CD4-positive, alpha-beta T cell treated with Interleukin-2 at 100 ng/mL for 4 hours (primary cell): Measurements from ENCODE around the gene CNPY4.

Source experiments
- DNase-seq: peaks from one replicate; pipeline ENCODE4 v3.0.0-alpha.2; 2020; ENCODE audit warnings: low spot score

The CNPY4 gene

DNA sequence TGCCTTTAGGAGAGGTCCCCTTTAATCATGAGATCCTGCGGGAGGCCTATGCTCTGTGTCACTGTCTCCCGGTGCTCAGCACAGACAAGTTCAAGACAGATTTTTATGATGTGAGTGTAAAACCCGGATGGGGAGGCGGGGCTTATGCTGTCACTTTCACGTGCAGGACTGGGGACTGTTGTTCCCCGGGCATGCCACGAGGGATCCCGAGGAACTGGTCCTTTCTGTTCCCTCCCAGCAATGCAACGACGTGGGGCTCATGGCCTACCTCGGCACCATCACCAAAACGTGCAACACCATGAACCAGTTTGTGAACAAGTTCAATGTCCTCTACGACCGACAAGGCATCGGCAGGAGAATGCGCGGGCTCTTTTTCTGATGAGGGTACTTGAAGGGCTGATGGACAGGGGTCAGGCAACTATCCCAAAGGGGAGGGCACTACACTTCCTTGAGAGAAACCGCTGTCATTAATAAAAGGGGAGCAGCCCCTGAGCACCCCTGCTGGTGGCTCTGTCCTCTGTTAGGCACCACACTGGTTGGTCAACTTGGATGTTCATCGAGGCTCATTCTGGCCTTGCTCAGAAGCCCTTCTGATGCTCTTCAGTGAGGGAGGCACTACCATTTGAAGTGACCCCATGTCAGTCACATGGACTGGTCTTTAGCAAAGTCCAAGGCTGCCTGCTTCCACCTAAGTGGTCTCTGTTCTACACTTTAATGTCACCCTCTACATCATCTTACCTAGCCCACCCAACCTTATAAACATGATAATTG, 27.8 kb upstream of the CNPY4 start:
- no peak for DNase-seq

DNA sequence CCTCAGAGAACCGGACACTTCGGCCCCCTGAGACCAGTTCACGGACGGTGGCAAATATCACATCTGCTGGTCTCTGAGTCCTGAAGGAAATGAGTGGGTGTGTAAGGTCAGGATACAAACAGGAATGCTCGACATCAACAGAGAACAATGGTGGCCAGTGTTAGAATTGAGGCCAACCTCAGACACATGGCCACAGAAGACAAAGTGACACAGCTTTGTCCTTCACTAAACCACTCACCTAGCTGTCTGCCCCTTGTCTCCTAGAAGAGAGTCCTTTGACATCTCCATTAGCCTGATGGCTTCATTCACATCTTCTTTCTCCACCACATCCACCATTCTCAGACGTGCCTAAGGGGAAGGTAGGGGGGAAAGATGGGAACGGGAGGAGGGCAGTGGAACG, 26.4 kb upstream of the CNPY4 start:
- no peak for DNase-seq

DNA sequence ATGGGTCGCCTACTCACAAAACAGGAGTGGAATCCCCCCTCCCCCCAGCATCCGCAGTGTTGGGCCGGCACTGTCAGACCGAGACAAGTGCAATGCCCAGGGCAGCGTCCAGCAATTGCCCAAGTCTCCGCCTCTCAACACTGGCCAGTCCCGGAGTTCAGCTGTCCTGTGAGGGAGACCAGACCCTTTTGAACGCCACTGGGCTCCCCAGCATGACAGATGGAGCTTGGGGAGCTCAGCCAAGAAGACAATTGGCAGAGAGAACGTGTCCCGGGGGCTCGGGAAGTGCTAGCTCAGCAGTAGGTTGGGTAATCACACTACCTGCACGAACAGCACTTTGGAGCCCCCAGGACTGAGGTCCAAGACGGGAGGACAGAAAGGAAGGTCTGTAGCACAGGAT, 25.9 kb upstream of the CNPY4 start:
- no peak for DNase-seq

DNA sequence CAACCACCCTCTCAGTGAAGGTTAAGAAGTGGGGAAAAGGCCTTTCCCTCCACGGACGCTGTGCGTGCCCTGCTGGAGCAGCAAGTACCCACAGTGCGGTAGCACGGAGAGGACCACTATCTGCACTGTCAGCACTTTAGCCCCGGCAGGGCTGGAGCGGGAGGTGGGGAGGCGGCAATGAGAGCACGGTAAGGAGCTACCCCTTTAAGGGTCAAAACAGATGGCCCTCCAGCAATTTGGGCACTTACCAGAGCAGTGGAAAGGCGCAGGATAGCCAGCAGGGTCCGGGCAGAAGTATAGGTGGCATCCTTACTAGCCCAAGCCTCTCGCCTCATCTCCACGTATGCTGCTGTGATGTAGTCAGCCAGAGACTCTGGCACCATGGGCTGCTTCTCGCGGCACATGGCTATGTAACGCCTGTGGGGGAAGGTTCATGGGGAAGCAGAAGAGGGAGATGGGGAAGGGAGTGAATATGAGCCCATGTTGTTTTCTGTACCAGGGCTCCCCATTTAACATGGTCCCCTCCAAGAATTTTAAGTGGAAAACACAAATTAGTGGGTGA, 25.4 kb upstream of the CNPY4 start:
- DNase-seq = no peak

DNA sequence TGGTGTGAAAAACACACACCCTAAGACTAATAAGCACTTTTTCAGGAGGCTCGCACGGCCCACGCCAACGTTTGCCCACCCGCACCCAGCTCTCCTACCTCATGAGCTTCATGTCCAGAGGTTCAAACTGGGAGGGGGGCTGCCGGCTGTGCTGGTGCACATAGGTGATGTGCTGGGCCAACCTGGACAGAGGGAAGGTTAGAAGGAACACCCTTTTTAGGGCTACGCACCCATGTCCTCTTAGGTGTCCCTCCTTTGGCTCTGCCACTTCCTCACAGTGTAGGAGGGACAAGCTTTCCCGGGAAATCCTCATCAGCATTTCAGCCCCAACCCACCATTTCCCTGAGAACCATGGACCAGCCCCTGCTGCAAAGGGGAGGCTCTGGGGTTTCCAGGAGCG, 24.1 kb upstream of the CNPY4 start:
- DNase-seq = no peak

DNA sequence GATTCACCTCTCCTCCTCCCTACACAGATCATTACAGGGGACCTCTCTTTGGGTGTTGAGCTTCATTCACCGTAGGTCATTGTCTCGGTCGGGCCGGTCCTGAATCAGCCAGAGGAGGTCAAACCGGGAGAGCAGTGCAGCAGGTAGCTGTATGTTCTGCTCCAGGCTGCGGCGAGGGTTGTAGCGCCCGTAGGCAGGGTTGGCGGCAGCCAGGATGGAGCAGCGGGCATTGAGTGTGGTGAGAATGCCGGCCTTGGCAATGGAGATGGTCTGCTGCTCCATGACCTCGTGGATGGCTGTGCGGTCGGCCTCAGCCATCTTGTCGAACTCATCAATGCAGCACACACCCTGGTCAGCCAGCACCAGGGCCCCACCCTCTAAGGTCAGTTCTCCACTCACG, 23.7 kb upstream of the CNPY4 start:
- no peak for DNase-seq

DNA sequence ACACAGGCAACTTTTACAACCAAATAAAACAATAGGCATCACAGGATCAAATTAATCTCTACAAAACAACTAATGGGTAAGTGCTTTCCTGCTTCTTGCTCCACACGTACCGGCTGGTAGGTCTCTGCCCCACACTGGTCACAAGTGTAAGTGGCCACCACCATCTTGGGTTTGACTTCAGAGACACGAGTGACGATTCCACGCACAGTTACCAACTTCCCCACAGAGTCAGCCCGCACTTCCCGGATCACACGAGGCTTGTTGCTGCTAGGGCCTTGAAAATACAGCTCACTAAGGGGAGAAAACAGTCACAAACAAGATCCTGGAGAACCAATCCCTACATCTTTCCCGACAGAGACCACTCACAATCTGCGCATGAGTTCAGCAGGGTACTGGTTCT, 20.5 kb upstream of the CNPY4 start:
- DNase-seq = no peak

DNA sequence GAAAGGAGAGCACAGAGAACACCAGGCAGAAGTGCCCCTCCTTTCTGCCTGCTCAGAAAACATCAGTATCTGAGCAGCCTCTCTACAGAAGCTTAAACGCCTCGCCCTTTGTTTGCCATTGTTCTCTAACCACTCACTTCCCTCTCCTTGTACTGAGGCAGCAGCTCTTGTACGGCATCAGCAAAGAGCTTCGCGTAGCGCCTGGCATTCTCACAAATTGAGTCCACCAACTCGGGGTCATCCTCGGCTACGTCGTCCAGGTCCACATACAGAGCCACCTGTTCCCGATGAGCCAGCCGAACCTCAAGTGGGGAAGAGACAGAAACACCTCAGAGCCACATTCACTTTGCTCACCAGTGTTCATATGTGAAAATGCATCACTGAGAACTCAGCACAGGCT, 20.0 kb upstream of the CNPY4 start:
- DNase-seq = no peak

DNA sequence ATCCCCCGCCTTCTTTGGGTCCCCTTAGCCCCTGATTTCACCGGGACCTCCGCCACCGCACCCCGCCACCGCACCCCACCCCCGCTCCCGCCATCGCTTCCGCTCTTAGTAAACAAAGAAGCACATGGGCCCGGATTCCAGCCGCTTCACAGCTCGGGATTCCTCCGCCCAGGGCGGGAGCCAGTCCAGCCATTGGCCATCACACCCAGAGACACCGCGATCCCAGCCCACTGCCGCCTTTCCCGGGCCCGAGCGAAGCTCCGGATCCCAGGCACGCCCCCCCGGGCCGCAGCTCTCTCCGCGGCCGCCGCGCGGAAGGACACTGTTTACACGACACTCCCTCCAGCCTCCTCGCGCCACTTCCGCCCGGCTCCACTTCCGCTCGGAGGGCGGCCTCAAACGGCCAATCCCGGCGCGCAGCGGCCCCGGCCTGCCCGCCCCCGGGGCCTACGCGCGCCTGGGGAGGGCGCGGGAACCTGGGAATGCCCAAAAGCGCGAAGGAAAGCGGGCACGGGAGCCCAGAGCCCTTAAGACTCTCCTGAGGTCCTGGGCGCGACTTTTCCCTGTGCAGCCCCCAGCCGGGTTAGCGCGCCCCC, 18.9 kb upstream of the CNPY4 start:
- peak; percentile 85 for DNase-seq

DNA sequence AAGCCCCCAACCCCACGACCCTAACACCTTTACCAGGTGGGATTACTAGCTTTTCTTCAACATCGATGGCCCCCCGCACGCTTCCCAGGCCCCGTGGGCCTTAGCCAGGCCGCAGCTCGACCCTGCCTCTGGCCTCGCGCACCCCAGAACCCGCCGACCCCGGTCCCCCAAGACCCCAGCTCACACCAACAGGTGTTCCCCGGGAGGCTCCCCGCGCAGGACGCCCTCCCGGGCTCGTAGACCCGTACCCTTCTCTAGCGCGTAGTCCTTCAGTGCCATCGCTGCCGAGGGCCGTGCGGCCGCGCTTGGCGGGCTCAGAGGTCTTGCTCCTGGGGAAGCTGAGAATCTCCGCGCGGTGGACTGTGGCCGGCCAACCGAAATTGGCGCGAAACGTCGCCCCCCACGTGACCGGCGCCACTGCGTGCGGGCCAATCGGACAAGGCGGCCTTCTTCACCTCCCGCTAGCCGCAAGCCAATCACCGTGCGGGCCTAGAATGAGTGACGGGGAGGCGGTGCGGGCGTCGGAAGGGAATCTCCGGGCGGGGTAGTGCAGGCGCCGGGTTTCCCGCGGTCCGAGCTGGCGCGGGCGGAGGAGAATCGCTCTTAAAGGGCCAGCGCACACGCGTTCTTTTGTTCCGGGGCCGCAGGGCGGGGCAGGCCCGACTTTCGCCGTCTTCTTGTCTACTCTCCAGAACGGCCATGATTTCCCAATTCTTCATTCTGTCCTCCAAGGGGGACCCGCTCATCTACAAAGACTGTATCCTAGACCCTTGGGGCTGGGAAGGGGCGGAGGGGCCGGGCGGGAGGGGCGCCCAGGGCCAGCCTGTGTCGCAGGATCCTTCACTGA, 18.2 kb upstream of the CNPY4 start, which contains the start of the genes AP4M1 and MCM7:
TSS of gene AP4M1 (plus strand) at position 628 of the 847 bp plus-strand sequence. CDS start at position 700, 72 bp downstream.
TSS of gene MCM7 (minus strand) at position 382 of the 847 bp plus-strand sequence. CDS start at position 279, 103 bp downstream.
- peak; percentile 97 for DNase-seq

DNA sequence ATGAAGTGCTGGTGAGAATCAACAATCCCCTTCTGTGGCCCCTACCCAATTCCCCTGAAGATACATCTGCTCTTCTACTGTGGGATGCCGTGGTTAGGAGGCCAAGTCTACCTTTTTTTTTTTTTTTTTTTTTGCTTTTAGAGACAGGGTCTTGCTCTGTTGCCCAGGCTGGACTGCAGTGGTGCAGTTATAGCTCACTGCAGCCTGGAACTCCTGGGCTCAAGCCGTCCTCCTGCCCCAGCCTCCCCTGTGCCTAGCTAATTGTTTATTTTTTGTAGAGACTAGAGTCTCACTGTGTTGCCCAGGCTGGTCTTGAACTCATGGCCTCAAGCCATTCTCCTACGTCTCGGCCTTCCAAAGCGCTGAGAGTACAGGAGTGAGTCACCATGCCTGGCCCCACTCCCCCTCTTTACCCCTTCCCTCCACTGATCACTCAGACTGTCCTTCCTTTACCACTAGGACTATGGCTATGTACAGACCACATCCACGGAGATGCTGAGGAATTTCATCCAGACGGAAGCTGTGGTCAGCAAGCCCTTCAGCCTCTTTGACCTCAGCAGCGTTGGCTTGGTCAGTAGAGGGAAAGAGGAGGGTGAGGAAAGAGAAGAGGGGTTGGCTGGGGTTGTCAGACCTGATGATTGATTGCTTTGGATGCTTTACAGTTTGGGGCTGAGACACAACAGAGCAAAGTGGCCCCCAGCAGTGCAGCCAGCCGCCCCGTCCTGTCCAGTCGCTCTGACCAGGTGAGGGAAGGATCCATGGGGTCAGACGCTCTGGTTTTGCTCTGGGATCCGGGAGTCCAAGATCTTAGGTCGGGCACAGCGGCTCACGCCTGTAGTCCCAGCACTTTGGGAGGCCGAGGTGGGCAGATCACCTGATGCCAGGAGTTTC, 16.2 kb upstream of the CNPY4 start:
- no peak for DNase-seq

DNA sequence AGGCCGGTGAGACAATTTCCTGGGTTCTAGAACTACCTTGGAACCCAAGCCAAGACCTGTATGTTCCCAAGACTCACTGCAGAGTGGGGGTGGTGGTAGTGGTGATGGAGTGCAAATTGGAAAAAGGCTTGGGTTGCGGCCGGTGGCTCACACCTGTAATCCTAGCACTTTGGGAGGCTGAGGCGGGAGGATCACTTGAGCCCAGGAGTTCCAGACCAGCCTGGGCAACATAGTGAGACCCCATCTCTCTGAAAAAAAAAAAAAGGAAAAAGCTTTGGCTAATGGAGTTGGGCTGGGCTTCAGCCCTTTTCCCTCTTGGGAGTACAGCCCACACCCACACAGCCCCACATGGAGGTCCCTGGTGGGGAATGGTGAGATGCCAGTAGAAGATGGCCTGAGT, 13.9 kb upstream of the CNPY4 start:
- no peak for DNase-seq

DNA sequence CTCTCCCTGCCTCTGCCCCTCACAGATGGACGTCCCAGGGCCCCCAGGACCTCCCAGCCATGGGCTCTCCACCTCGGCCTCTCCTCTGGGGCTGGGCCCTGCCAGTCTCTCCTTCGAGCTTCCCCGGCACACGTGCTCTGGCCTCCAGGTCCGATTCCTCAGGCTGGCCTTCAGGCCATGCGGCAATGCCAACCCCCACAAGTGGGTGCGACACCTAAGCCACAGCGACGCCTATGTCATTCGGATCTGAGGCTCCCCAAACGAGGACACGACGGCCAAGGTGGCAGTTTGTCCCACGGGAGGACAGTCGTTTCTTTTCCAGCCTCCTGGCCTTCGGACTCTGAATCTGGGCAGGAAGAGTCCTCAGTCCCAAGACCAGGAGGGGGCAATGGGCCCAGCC, 12.8 kb upstream of the CNPY4 start:
- no peak for DNase-seq

DNA sequence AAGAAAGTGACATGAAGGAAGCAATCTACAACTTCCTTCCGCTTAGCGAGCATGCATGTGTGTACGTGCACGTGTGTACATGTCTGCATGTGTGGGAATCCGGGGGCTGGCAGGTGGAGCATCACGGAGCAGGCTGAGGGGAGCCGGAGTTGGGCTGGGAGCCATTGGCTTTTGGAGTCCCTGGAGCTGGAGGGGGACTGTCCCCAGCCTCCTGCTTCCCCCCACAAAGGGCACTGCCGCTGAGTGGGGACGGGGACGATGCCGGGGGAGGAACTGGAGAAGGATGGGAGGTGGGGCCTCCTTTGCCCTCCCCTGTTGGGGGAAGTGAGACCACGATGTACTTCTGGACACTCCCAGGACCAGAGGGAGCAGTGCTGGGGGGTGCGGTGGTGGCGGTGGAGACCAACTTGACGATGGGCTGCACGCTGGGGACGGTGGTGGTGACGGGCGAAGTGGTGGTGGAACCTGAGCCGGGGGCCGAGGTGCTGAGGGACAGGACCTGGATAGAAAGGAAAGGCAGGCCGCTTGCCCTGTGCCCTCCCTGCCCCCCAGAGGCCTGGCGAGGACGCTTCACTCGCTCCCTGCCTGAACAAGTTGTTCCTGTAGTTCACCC, 12.2 kb upstream of the CNPY4 start:
- DNase-seq = no peak

DNA sequence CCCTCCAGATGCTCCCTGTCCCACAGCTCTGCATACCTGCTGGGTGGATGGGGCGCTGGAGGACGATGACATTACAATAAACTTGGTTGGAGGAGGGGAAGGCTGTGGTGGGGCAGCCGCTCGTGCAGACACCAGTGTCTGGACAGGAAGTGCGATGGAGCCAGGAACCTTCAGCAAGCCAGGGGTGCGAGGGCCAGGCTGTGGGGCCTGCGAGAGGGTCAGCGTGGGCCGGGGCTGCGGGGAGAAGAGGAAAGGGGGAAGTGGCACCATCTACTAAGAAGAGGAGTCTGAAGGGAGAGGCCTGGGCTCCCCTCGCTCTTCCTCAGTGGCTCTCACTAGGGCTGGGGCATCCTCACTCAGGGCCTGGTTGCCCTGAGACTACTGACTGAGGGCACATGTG, 11.5 kb upstream of the CNPY4 start:
- no peak for DNase-seq

DNA sequence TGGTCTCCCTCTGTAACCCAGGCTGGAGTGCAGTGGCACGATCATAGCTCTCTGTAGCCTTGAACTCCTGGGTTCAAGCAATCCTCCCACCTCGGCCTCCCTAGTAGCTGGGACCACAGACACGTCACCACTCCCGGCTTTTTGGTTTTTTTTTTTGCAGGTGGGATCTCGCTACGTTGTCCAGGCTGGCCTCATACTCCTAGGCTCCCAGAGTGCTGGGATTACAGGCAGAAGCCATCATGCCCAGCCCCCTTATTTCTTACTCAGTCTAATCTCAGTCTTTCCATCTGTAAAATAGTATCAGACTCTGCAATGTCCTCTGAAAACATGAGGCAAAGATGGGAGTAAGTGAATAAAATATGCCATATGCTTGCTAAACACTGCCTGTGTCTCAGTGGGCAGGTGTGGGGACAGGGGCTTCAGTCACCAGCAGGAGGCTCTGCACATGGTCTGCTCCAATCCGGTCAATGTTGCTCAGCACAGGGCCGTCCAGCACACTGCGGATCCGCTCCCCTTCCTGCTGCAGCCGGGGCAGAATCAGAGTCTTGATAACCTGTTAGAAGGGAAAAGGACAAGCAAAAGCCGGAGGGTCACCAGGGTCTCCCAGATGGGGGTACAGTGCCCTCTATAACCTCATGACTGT, 9.8 kb upstream of the CNPY4 start:
- DNase-seq = no peak

DNA sequence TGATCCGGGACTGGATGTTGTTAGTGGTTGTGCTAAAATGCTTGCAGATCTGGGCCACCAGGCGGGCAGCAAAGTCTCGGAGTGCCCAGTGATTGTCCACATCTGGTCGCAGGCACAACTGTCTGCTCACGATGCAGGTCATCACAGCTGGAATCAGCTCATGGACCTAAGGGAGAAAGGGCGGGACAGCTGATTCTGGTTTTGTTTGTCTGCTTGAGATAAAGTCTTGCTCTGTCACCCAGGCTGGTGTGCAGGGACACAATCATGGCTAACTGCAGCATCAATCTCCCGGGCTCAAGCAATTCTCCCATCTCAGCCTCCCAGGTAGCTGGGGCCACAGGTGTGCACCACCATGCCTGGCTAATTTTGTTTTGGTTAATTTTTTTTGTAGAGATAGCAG, 8.3 kb upstream of the CNPY4 start:
- DNase-seq = no peak

DNA sequence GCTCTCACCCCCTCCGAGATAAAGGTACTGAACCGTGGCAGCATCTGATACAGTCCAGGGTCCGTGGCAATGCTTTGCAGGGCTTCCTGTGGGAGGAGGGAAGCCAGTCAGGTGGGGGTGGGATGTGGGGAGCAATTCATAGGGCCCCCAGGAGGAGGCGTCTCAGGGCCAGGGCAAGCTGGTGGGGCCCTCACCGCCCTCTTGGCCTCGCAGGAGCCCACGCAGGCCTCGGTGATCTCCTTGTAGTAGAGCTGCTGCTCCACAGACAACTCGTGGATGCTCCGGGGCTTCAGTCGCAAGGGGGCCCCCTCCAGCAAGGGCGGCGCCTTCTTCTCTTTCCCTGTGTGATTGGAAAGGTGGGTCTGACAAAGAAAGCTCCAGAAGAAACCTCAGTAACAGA, 7.5 kb upstream of the CNPY4 start:
- no peak for DNase-seq

DNA sequence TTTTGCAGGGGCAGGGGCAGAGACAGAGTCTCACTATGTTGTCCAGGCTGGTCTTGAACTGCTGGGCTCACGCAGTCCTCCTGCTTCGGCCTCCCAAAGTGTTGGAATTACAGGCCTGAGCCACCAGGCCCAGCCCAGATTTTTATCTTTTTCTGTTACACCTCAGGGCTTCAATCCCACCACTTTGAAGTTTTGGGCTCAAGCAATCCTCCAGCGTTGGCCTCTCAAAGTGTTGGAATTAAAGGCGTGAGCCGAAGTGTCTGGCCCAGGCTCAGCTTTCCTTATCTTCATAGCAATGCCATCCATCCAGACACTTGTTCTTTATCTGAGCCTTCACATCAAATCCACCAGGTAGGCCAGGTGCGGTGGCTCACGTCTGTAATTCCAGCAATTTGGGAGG, 4.4 kb upstream of the CNPY4 start:
- no peak for DNase-seq

DNA sequence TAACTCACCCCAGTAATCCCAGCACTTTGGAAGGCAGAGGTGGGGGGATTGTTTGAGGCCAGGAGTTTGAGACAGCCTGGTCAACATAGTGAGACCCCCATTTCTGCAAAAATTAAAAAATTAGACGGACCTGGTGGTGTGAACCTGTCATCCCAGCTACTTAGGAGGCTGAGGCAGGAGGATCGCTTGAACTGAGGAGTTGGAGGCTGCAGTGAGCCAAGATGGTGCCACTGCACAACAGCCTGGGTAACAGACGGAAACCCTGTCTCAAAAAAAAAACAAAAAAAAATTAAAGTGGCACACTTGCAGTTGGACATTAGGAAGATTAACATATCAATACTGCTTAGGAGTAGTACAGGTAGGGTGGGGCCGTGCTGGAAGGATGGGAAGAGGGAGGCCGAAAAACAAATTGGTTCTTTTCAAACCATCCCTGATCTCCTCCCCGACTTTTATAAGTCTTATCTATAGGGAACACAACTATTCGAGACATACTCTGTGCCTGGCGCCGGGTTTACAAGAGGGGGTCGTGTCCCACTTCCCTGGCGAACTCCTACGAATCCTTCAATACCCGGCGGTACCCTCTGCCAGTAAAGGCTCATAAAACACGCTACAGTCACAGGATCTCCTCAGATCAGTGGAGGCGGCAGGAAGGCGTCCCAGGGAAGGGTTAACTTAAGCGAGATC, 904 bp upstream of the CNPY4 start:
- no peak for DNase-seq
